Fibroblast of skin of back (primary cell): Measurements from ENCODE around the gene OXCT2.
"Not testable (repeated sequence)": the region's sequence is repeated elsewhere in the genome, so short reads cannot be mapped to it uniquely, and the experiment has no call there.

Experiments used
- DNase-seq: peaks from one replicate; pipeline ENCODE4 v3.0.0-alpha.2; 2013

Gene OXCT2

DNA sequence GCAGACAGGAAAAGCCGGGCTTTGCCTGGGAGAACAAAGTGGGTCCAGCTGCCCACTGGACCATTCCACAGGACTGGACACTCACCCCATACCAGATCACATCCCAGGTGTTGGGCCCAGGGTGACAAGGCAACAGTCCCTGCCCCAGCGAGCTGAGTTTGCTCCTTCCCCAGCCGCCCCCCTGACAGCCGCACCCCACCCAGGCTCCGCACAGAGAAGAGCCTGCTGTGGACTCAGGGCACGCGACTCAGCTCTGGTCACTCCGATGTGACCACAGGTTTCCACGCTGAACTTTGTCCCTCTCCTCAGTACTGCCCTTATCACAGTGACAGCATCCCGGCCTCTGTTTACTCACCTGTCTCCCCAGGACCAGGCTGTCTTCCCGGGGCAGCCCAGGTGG is 16.3 kb upstream of the OXCT2 start:
- no peak for DNase-seq

DNA sequence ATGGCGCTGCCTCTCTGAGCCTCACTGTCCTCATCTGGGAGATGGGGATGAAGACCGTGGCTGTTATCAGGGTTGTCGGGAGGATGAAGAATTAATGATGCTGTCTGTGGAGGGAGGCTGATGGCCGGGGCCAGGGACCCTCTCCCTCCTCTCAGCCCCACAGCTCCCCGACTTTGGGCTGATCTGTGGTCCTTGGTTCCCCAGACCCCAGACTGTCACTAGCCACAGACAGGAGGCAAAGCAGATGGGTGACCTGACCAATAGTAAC is 15.9 kb upstream of the OXCT2 start:
- DNase-seq = not testable (repeated sequence)

DNA sequence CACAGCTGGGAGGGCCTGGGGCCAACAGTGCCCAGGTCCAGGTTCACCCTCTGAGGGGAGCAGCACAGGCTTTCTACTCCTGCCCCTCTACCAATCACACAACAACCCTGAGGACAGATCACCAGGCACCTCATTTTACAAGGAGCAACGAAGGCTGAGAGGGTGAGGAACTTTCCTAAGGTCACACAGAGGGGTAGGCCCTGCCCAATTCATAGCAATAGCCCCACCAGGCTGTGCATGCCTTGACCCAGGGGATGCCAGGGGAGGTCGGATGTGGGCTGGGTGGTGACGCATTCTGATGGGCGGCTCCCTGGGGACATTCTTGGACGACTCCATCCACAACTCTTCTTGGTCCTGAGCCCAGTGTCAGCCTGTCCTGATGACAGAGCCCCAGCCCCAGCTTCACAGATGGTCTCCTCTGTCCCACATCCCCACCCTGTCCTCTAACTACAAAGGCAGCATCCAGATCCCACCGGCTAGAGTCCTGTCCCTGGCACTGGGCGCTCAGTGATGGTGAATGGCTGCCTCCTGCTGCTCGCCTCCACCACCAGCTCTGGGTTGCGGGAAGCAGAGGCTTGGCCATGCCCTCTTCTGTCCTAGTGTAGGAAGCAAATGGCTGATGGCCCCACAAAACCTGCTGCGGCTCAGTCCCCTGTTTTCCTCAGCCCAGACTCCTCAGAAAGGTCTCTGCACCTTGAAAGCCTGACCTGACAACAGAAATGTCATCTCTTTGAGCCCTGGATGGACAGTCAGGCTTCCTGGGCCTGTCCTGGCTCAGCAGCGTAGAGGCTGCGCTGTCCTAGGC is 15.4 kb upstream of the OXCT2 start:
- peak; percentile 26 for DNase-seq

DNA sequence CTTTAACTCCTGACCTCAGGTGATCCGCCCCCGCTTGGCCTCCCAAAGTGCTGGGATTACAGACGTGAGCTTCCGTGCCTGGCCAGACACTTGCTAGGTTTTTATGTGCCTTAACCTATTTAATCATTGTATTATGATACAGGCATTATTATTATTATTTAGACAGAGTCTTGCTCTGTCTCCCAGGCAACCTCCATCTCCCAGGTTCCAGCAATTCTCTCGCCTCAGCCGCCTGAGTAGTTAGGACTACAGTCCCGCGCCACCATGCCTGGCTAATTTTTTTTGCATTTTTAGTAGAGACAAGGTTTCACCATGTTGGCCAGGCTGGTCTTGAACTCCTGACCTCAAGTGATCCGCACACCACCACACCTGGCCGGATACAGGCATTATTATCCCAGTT is 11.5 kb upstream of the OXCT2 start:
- not testable (repeated sequence) for DNase-seq

DNA sequence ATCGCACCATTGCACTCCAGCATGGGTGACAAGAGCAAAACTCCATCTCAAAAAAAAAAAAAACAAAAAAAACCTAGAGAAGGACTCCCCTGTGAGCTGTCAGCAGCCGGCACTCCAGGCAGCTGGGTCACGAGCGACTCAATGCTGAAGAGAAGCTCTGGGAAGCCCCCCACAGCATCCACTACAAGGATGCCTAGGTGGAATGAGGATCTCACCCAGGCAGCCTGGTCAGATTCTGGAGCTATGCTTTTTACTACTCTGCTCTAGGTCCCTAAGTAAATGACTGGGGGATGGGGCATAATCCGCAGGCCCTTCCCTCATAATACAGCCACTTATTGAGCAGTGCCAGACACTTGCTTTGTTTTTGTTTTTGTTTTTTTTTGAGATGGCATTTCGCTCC is 11.0 kb upstream of the OXCT2 start:
- DNase-seq = no peak

DNA sequence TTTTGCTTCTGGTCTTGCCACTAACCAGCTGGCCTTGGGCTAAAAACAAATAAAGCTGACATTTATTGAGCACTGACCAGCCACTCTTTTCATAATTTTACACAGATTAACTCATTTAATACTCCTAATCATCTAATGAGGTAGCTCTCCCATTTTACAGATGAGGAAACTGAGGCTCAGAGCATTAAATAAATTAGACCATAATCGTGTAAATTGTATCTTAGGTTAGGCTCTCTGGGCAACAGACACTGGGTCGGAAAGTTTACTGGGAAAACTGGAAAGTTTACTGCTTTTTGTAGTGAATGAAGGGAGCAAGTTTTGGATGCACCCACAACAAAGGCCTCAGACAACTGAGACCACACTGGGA is 10.2 kb upstream of the OXCT2 start:
- no peak for DNase-seq

DNA sequence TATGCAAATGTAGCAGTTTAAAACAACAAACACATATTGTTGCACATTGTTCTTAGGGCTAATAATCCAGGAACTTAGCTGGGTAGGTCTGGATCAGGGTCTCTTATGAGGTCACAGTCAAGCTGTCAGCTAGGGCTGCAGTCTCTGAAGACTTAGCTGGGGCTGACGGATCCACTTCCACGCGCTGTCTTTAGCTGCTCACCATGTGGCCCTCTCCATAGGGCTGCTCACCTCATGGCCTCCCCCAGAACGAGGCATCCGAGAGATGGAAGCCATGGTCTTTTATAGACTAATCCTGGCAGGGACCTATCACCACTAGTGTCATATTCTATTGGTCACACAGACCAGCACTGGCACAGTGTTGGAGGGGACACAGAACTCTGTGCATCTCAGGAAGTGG is 8.7 kb upstream of the OXCT2 start:
- DNase-seq = no peak

DNA sequence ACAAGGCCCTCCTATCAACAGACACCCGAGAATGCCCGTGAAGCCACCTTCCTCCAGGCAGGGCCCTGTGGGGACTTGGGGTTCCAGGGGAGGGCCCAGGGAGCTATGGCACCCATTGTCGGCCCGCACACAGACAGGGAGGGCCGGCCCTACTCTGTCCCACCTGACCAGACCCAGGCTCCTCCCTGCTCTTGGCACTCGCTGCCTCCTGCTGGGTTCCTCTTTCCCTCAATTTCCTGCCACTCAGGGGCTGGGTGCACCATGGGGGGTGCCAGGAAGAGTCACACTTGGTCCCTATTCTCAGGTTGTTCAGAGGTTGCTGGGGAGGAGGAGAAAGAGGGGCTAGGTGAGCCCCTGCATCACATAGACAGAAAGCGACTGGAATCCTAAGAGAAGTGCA is 8.0 kb upstream of the OXCT2 start:
- DNase-seq = no peak

DNA sequence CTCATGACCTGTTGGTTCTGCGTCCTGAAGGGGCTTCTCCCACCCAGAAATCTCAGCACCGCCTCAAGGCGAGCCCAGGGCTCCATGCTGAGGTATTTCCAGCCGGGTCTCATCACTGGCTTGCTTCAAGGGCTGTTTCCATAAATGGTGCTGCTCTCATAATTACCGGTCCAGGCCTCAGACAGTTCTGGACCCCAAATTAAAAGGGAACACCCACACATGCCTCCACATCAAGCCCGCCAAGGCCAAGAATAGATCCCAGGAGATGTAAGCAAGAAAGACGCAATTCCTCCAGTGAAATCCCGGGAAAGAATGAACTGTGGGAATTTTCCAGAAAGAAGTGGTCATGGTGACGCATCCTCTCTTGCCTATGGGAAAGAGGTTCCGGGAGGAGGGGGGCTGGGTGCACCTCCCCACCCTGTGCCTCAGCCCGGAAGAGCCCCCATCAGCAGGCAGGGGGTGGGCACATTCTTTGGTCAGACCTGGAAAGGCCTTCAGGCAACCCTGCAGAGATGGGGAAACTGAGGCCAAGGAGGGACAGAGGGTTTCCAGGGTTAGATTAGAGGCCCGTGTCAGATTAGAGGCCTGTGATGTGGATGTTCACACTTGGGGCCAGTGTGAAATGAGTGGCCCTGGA is 7.4 kb upstream of the OXCT2 start:
- DNase-seq = not testable (repeated sequence)

DNA sequence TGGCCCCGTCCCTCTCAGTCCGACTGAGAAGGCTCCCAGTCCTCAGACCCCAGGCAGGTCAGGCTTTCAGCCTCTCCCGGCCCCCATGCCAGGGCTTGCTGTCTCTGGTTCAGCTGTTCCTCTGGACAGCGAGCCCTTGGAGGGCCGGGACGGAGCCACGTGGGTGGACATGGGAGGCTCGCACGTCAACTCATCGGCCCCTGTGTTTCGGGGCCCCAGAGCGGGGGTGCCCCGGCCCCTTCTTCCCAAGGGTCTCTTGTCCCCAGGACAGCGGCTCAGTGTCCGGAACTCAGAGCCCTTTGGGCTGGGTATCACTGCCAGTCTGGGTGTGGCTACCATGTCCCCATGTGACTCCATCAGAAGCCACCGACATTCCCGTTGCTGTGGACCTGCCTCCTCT is 6.7 kb upstream of the OXCT2 start:
- DNase-seq = not testable (repeated sequence)

DNA sequence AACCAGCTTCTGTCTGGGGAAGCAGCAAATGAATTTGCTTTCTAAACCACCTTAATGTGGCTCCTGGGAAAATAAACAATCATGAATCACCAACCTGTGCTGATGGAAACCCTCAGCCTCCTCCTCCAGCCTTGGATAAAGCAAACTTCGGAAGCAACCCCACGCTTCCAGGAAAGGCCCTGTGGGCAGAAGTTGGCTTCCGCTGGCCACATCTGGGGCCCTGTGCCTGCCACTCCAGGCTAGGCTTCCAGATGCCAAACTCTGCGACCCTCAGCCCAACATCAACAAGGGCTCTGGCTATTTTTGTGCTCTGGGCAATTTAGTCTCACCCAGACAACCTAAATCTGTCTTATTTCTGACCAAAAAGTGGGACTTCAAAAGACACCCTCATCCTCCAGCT is 6.2 kb upstream of the OXCT2 start:
- DNase-seq = no peak

DNA sequence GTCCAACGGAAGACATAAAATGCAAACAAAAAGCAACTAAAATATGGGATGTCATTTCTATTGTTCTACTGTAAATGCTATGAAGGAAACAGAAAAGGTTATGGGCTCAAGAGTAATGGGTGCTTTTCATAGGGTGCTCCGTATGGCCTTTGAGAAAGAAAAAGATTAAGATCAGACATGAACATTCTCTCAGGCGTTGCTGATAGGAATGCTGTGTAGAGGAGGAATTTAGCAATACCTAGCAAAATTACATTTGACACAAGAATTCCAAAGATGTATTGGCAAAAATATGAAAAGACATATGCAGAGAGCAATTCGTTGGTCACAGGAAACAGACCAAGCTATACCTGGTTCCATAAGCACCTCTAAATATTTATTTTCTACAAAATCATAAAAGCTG is 5.7 kb upstream of the OXCT2 start:
- no peak for DNase-seq

DNA sequence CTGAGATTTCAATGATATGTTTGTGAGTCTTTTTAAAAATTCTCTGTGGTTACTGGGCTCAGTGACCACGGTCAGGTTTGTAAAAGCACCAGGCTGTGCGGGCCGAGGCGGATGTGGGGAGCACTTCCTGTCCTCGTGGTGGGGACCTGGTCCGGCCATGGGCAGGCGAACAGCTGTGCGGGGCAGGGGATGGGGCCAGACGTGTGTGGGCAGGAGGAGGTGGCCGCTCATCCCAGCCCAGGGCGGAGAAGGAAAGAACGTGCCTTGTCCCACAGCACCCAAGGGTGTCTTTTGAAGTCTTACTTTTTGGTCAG is 5.2 kb upstream of the OXCT2 start:
- no peak for DNase-seq

DNA sequence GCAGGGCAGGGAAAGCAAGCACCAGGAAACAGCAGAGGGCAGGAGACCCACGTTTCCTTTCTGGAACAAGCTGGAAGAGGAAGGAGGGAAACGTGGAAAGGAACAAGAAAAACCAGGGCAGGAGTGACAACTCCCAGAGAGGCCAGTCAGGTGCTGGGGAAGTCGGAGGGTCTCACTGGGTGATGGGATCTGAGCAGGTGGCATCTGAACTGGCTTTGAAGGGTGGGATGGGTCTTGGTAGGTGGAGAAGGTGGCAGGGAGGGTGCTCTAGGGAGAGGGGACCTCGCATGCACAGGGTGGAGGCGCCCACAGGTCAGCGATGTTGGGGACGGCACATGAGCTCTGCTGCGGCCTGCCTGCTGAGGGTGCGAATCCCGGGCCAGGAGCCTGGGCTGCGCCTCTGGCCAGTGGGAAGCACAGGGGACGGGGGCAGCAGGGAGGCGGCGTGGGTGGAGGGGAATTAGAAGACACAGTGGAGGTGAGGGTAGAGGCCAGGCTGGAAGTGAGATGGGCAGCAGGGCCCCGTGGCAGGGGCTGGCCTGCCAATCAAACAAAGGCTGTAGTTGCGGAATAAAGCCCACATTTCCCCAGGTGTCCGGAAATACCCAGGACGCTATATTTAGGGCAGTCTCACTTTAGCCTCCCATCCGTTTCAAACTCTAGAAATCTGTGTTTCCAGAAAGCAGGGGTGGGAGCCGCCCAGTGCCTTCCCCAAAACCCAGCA is 4.7 kb upstream of the OXCT2 start:
- not testable (repeated sequence) for DNase-seq

DNA sequence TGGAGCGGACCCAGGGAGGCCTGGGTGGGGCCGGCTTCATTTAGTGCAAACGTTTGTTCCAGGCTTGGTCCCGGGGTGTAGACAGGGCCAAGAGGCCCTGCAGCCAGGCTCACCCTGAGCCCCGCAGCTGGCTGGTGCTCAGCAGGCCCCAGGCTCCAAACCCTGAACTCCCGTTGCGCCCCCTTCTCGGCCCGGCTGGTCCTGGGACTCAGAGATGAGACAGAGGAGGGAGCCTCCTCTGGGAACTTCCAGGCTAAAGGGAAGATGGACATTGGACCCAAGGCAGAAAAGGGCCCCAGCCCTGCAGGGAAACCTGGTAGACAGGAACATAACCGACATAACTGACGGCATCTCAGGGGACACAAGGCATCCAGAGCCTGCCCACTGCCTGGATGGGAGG is 4.0 kb upstream of the OXCT2 start:
- not testable (repeated sequence) for DNase-seq

DNA sequence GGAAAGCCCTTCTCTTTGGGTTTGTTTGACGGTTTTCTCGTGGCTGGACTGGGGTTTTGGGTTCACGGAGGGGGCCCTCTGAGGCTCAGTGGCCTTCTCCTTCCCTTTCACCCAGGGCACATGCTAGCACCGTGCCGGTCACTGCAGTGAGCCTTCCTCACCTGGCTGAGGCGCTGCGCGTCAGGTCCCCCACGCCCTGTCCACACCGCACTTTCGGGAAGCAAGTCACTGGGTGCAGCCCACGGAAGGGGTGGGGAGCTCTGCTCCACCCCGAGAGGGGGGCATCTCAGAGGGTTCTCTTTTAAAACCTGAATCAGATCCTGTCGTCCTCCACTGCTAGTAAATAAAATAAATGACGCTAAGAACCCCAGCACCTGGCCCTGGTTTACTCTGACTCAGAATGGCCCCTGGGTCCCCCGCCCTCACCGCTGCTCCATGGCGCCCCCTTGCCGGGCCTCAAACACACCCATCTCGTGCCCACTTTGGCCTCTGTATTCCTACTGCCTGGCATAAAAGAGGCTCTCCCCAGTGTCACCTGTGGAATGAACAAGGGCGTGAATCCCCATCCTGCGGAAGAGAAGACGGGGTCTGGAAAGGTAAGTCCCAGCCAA is 2.3 kb upstream of the OXCT2 start:
- not testable (repeated sequence) for DNase-seq

DNA sequence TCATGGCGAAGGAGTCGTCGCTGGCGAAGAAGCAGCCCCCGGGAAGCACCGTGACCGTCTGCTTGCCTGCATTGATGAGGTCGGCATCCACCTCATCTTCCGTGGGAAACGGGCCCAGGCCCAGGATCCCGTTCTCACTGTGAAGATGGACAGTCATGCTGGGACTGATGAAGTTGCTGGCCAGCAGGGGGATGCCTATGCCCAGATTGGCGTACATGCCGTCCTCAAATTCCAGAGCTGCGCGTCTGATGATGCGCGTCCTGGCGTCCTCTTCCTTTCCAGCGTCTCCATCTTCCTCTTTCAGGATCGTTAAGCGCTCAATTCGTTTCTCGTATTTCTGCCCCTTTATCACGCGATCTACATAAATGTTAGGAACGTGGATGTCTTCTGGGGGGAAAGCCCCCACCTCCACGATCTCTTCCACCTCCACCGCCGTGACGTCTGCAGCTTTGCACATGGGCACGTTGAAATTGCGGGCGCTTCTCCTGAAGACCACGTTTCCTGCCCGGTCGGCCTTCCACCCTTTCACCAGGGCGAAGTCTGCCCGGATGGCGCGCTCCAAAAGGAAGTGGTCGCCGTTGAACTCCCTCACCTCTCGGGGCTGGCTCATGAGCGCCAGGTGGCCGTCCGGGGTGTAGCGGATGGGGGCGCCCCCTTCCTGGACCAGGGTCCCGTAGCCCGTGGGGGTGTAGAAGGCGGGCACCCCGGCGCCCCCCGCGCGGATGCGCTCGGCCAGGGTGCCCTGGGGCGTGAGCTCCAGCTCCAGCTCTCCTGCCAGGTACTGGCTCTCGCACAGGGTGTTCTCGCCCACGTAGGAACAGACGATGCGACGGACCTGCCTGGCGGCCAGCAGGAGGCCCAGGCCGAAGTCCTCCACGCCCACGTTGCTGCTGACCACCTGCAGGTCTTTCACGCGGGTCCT is 787 bp downstream of the OXCT2 start:
- not testable (repeated sequence) for DNase-seq

DNA sequence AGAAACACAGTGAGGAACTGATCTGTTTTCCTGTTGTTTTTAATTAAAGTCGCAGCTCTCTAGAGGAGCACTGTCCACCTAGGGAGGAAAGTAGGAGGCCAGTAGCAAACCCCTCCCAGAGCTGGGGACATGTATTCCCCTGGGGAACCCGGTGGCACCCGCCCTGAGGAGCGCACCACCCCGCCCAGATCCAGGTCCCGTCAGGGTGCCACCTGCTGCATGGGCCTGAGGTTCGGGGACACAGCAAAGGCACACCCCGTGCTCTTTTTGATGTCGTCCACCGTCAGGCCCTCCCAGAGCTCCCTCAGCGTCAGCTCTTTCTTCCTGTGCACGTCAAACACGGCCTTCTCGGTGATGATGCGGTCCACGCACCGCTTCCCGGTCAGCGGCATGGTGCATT is 1.6 kb downstream of the OXCT2 start:
- DNase-seq = not testable (repeated sequence)

DNA sequence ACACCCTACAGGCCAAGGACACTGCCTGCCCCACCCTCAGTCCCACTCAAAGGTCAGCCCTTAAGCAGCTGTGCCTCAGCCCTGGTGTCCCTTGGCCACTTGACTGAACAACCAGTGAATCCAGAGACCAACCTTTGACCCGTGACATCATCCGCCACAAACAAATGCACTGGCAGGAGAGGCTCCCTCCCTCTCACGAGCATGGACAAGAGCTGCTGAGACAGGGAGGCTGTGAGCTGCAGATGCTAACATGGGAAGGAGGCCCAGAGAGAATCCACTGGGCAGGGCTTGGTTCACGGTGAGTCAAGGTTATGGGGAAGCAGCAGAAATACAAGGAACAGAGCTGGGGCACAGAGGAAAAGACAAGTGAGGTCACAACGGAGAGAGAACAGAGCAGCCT is 4.7 kb downstream of the OXCT2 start:
- DNase-seq = not testable (repeated sequence)

DNA sequence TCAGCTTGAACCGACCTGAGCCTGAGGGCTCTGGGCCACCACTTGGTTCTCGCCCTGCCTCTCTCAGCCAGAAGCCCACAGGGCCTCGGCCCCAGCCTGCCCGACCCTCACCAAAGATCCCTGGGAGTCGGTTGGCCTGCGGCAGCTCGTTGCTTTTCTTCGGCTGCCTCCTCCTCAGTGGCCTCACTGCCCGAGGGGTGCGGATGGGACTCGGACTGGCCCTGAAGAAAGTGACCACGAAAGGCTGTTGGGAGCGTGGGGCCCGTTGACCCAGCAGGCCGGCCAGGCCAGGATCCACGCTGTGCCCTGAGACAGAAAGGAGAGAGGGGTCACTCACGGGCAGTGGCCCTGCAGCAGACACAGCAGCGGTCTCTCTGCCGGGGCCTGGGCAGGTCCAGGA is 6.6 kb downstream of the OXCT2 start:
- not testable (repeated sequence) for DNase-seq

DNA sequence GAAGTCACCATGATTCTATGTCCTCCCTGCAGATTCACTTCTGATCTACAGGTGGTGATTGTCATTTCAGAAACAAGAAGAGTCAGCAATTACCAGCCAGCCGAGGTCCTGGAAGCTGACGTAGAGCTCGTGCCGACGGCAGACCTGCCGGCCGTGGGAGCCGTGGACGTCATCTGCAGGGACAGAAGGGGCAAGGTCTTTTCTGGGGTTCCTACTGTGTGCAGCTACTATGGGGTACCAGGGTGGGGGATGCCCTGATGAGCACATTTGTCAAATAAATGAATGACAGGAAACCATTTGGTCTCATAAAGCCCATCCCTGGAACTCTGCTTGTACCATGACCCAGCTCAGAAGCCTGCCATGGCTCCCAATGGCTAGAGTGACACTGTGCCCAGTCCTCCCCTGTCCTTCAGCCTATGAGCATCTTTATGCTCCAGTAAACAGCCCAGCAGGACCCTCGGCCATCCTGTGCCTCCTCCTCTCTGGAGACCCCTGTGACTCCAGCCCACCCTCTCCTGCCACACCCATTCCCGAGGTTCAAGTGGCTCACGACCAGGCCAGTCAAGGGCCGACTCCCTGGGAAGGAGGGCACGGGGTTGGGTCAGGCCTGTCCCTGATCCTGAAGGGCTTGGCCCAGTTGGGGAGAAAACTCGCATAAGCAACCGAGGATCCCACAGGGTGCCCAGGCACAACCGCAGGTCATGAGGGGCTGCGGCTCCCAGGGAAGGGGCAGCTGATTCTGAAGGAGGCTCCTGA is 7.4 kb downstream of the OXCT2 start:
- not testable (repeated sequence) for DNase-seq
